Osteoblast (primary cell): Measurements from ENCODE around the gene CDX1. TPM values are rescaled to one million over a fixed set of nuclear protein-coding genes. Genes with fewer than 3 reads are reported as not detected.
A peak's percentile ranks its signal among the peaks of the same experiment; 100 is the strongest.

ENCODE experiments used
- DNase-seq: peaks from one replicate; pipeline ENCODE4 v3.0.0; 2011; ENCODE audit warnings: low spot score, mixed read lengths; ENCODE audit not compliant: insufficient read length; ENCODE audit errors: missing footprints
- H2AFZ ChIP-seq: 2 replicates; pipeline ENCODE4 v1.6.0; 2011; ENCODE audit warnings: mild to moderate bottlenecking, low read length
- H3K27ac ChIP-seq: 2 replicates; pipeline ENCODE4 v1.5.1; 2011; ENCODE audit warnings: mild to moderate bottlenecking, low read depth, low read length, moderate library complexity
- H3K27me3 ChIP-seq: 2 replicates; pipeline ENCODE4 v1.6.0; 2012; ENCODE audit warnings: mild to moderate bottlenecking, control low read depth, inconsistent platforms, low read length, moderate library complexity; ENCODE audit not compliant: insufficient read depth
- H3K36me3 ChIP-seq: 2 replicates; pipeline ENCODE4 v1.5.1; 2011; ENCODE audit warnings: mild to moderate bottlenecking, low read length, control low read depth, moderate library complexity; ENCODE audit not compliant: insufficient read depth
- H3K4me1 ChIP-seq: 2 replicates; pipeline ENCODE4 v1.5.1; 2011; ENCODE audit warnings: mild to moderate bottlenecking, low read length, control low read depth, moderate library complexity; ENCODE audit not compliant: insufficient read depth
- H3K4me2 ChIP-seq: 2 replicates; pipeline ENCODE4 v1.6.0; 2011; ENCODE audit warnings: mild to moderate bottlenecking, low read length; ENCODE audit not compliant: insufficient read depth
- H3K4me3 ChIP-seq: fragments of 200-600 bp; sonication (generic); 3 replicates; pipeline ENCODE4 v1.5.1; 2012; ENCODE audit warnings: mild to moderate bottlenecking, low read length, inconsistent platforms; ENCODE audit not compliant: insufficient read depth
- H3K79me2 ChIP-seq: 2 replicates; pipeline ENCODE4 v1.6.0; 2012; ENCODE audit warnings: mild to moderate bottlenecking, low read length, control low read depth, inconsistent platforms; ENCODE audit not compliant: insufficient read depth
- H3K9me3 ChIP-seq: 2 replicates; pipeline ENCODE4 v1.5.1; 2011; ENCODE audit warnings: low read depth, low read length, control low read depth
- H4K20me1 ChIP-seq: 2 replicates; pipeline ENCODE4 v1.6.0; 2012; ENCODE audit warnings: mild to moderate bottlenecking, low read length, control low read depth; ENCODE audit not compliant: insufficient read depth
- total RNA-seq: library from RNA; depleted of rRNA; stranded (reverse); fragments of >200 nt; gene quantifications from 2 replicates; pipeline ENCODE4 v1.2.3, GENCODE V29; 2012
- TF ChIP-seq, protein P1 (sequence below): IDR thresholded peaks from 2 replicates; pipeline ENCODE4 v1.5.1; 2011; ENCODE audit warnings: mild to moderate bottlenecking, low read depth, low read length, moderate library complexity; ENCODE audit errors: extremely low read depth

Gene CDX1
- total RNA-seq, 1 donor: 0.36 TPM

GRCh38 chr5:150211156-150212030 is 44.8 kb downstream of the CDX1 start:
- H3K79me2 ChIP-seq: no peaks in the 10 kb centered on the region
- TF ChIP-seq, protein P1, sequence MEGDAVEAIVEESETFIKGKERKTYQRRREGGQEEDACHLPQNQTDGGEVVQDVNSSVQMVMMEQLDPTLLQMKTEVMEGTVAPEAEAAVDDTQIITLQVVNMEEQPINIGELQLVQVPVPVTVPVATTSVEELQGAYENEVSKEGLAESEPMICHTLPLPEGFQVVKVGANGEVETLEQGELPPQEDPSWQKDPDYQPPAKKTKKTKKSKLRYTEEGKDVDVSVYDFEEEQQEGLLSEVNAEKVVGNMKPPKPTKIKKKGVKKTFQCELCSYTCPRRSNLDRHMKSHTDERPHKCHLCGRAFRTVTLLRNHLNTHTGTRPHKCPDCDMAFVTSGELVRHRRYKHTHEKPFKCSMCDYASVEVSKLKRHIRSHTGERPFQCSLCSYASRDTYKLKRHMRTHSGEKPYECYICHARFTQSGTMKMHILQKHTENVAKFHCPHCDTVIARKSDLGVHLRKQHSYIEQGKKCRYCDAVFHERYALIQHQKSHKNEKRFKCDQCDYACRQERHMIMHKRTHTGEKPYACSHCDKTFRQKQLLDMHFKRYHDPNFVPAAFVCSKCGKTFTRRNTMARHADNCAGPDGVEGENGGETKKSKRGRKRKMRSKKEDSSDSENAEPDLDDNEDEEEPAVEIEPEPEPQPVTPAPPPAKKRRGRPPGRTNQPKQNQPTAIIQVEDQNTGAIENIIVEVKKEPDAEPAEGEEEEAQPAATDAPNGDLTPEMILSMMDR: no peak
- no peaks in the 10 kb centered on the region for H3K9me3 ChIP-seq
- H3K36me3 ChIP-seq: no peaks in the 10 kb centered on the region
- peaks cover 30% of the 10 kb centered on the region for H3K4me1 ChIP-seq
- H3K27me3 ChIP-seq: no peaks in the 10 kb centered on the region
- H3K4me3 ChIP-seq: no peak overlapping the region
- no peak overlapping the region for H2AFZ ChIP-seq
- no peak for DNase-seq
- H3K4me2 ChIP-seq: no peak overlapping the region
- H3K27ac ChIP-seq: no peak overlapping the region
- H4K20me1 ChIP-seq: no peaks in the 10 kb centered on the region

DNA sequence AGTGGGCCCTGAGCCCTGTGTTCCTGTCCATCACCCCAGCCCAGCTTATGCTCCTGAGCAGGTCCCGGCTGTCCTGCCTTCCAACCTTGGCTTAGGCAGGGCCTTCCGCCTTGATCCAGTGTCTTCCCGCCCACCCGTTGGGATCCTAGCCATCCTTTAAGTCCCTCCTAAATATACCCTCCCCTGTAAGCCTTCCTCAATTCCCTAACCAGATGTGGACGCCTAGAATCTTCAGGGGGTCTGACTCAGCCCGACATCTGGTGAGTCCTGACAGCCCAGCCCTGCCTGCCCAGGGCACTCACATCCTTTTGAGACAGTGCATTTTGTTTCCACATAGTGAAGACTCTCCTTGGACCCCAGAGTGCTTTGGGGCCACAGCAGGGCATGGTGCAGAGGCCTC is 47.0 kb downstream of the CDX1 start:
- H2AFZ ChIP-seq: no peak overlapping the region
- peaks cover 30% of the 10 kb centered on the region for H3K4me1 ChIP-seq
- no peaks in the 10 kb centered on the region for H3K79me2 ChIP-seq
- peak; percentile 89 for DNase-seq
- H3K27ac ChIP-seq: peak overlapping the region; percentile 0
- H4K20me1 ChIP-seq: no peaks in the 10 kb centered on the region
- H3K9me3 ChIP-seq: no peaks in the 10 kb centered on the region
- H3K4me3 ChIP-seq: no peak overlapping the region
- no peaks in the 10 kb centered on the region for H3K27me3 ChIP-seq
- TF ChIP-seq, protein P1: no peak
- no peak overlapping the region for H3K4me2 ChIP-seq
- no peaks in the 10 kb centered on the region for H3K36me3 ChIP-seq

- H4K20me1 ChIP-seq: no peaks in the 10 kb centered on the region
- H3K4me3 ChIP-seq: no peak overlapping the region
- no peaks in the 10 kb centered on the region for H3K79me2 ChIP-seq
- H2AFZ ChIP-seq: peak overlapping the region; percentile 39
- H3K4me2 ChIP-seq: peak overlapping the region; percentile 4
- TF ChIP-seq, protein P1: peak; percentile 38
- H3K27ac ChIP-seq: peak overlapping the region; percentile 0
- no peaks in the 10 kb centered on the region for H3K27me3 ChIP-seq
- peaks cover 23% of the 10 kb centered on the region for H3K4me1 ChIP-seq
- no peaks in the 10 kb centered on the region for H3K36me3 ChIP-seq
- H3K9me3 ChIP-seq: no peaks in the 10 kb centered on the region
- peak; percentile 98 for DNase-seq
These were observed 47.7 kb downstream of the CDX1 start for GRCh38 chr5:150214289-150214688.
